HG02884 (cell line): ENCODE data around the gene WLS.

ENCODE experiments used
- ATAC-seq: cut with Tn5 transposase; IDR thresholded peaks from one replicate; pipeline ENCODE4 v1.9.1; 2021; ENCODE audit warnings: mild to moderate bottlenecking, moderate library complexity; ENCODE audit not compliant: unreplicated experiment

The WLS gene

GRCh38 chr1:68103884-68104554, 128.3 kb downstream of the WLS start:
- no peak for ATAC-seq

- no peak for ATAC-seq
Measured at GRCh38 chr1:68103011-68103545, 129.2 kb downstream of the WLS start.

DNA sequence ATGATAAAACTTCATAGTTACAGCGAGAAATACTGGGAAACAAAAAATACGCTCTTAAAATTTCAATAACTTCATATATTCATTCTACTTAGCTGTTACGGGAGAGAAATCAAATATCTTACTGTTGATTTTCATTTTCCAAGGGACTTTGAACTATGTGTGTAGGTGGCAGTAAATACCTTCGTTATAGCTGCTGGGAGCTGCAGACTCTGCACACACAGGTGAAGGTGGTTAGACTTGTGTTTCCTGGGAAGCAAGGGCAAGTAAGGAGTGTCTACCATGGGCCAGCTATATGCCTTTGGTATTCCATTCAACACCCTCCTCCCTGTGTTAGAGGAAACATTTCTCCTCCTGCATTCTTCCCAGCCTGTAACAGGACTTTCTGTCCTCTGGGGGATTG, 130.5 kb downstream of the WLS start:
- no peak for ATAC-seq

GRCh38 chr1:68100571-68100970, 131.8 kb downstream of the WLS start:
- no peak for ATAC-seq

GRCh38 chr1:68093737-68094136, 138.6 kb downstream of the WLS start:
- no peak for ATAC-seq

DNA sequence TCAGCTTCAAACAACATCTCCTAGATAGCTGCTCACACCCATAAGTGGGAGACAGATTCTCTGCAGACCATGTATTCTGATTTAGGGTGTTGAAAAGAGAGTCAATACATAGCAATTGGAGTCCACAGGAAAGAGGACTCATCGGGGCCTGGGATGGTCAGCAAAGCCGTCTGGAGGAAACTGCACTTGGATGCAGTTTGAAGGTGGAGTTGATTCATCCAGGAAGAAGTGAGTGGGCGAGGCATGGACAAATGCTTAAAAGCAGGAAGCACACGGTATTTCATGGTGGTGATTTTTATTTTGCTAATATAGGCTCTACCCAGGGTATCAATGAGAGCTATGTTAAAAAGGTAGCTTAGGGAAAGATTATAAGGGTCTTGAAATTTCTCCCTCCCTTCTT, 145.1 kb downstream of the WLS start:
- no peak for ATAC-seq

- ATAC-seq, result no peak
Measured at GRCh38 chr1:68085752-68086151, 146.6 kb downstream of the WLS start.

DNA sequence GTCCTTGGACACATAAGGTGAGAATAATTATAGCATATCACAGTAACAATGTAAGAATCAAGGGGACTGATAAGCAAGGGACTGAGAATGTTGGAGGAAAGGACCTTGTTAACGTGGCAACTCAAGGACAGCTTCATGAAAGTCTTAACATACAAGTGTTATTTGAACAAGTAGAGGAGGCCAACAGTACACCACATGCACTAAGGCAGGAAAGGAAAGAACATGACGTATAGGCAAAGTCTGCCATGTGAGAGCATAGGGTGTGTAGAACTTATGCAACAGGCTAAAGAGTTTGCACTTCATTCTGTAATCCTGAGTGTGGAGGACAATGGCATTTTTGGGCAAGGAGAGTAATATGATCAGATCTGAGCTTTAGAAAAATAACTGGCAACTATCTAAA, 148.6 kb downstream of the WLS start:
- no peak for ATAC-seq

DNA sequence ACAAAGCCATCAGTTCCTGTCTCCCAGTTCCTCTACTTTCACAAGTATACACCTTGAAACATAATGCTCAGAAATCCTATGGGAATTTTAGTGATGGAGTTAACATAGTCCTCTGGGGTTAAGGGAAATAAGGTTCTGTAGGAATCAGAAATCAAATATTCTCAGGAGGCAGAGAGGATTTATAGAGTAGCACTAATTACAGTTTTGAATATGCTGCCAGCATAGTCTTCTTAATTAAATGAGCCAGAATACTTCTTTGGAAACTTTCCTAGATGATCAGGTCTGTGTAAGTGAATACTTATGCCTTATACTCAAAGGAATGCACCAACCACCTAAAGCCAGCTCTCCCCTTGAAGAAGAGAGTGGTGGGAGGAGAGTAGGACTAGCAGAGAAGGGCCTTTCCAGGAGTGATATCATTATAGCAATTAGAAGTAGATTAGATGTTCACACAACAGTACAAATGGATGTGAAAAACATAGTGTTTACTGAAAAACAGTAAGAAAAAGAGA, 150.5 kb downstream of the WLS start:
- ATAC-seq, result no peak

DNA sequence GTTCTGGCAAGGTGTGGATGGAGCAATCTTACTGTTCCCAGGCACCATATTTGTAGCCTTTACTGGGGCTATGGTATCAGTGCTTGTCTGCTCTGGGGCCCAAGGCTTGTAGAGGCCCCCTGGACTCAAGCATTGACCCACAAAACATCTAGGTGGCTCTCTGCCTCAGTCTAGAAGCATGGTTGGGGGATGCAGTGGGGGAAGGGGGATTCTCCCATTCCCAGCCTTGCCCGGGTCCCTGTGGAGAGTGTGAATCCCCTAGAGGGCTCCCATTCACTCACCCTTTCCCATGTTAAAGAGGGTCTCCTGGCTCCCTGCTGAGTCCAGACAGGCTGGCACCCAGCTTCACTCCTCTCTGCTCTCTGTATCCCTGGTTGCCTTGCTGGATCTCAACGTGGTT, 153.7 kb downstream of the WLS start:
- ATAC-seq, result no peak
